H9 (cell line): Measurements from ENCODE around the gene SFMBT1. TPM values are rescaled to one million over a fixed set of nuclear protein-coding genes. Genes with fewer than 3 reads are reported as not detected.

Source experiments
- DNase-seq: peaks from one replicate; pipeline ENCODE4 v3.0.0-alpha.2; 2017
- H2AFZ ChIP-seq: one replicate; pipeline ENCODE4 v1.6.1; 2013; ENCODE audit warnings: mild to moderate bottlenecking, low read length, control low read depth, moderate library complexity
- H2AK5ac ChIP-seq: 2 replicates; pipeline ENCODE4 v1.6.1; 2013; ENCODE audit warnings: low read length, control low read depth, mixed read lengths; ENCODE audit not compliant: insufficient read length
- H2BK120ac ChIP-seq: one replicate; pipeline ENCODE4 v1.6.1; 2013; ENCODE audit warnings: low read depth, mild to moderate bottlenecking, low read length, control low read depth, inconsistent platforms; ENCODE audit not compliant: poor library complexity, severe bottlenecking
- H2BK12ac ChIP-seq: 2 replicates; pipeline ENCODE4 v1.6.1; 2013; ENCODE audit warnings: low read length, control low read depth, mixed read lengths, low read depth; ENCODE audit not compliant: insufficient read length
- H2BK15ac ChIP-seq: 2 replicates; pipeline ENCODE4 v1.6.1; 2013; ENCODE audit warnings: low read depth, low read length, control low read depth
- H2BK20ac ChIP-seq: one replicate; pipeline ENCODE4 v1.6.1; 2013; ENCODE audit warnings: low read depth, mild to moderate bottlenecking, low read length, control low read depth, inconsistent platforms; ENCODE audit not compliant: poor library complexity, severe bottlenecking
- H2BK5ac ChIP-seq: 2 replicates; pipeline ENCODE4 v1.6.1; 2013; ENCODE audit warnings: low read length, control low read depth, mixed read lengths; ENCODE audit not compliant: insufficient read length
- H3K14ac ChIP-seq: 2 replicates; pipeline ENCODE4 v1.6.1; 2013; ENCODE audit warnings: low read length, control low read depth; ENCODE audit not compliant: insufficient read depth
- H3K18ac ChIP-seq: 2 replicates; pipeline ENCODE4 v1.6.1; 2013; ENCODE audit warnings: low read depth, mild to moderate bottlenecking, mixed read lengths, low read length, control low read depth; ENCODE audit not compliant: insufficient read length
- H3K23ac ChIP-seq: 2 replicates; pipeline ENCODE4 v1.6.1; 2013; ENCODE audit warnings: low read length, control low read depth, mixed read lengths, low read depth; ENCODE audit not compliant: insufficient read length
- H3K23me2 ChIP-seq: 2 replicates; pipeline ENCODE4 v1.6.1; 2013; ENCODE audit warnings: low read depth, mild to moderate bottlenecking, mixed read lengths, low read length, control low read depth; ENCODE audit not compliant: insufficient read length, poor library complexity, severe bottlenecking
- H3K27ac ChIP-seq: 2 replicates; pipeline ENCODE4 v1.5.1; 2013; ENCODE audit warnings: low read length, control low read depth, mixed read lengths, low read depth; ENCODE audit not compliant: insufficient read length
- H3K27me3 ChIP-seq: 2 replicates; pipeline ENCODE4 v1.6.1; 2013; ENCODE audit warnings: low read length, control low read depth, inconsistent platforms; ENCODE audit not compliant: insufficient read depth
- H3K4ac ChIP-seq: 2 replicates; pipeline ENCODE4 v1.6.1; 2013; ENCODE audit warnings: low read depth, mild to moderate bottlenecking, control low read depth, inconsistent platforms, low read length, moderate library complexity
- H3K4me1 ChIP-seq: 2 replicates; pipeline ENCODE4 v1.6.1; 2013; ENCODE audit warnings: low read length, control low read depth, inconsistent platforms; ENCODE audit not compliant: insufficient read depth
- H3K4me2 ChIP-seq: 2 replicates; pipeline ENCODE4 v1.6.1; 2013; ENCODE audit warnings: low read length, control low read depth, mixed read lengths; ENCODE audit not compliant: insufficient read length, insufficient read depth
- H3K56ac ChIP-seq: 2 replicates; pipeline ENCODE4 v1.6.1; 2013; ENCODE audit warnings: low read depth, mild to moderate bottlenecking, mixed read lengths, low read length, control low read depth; ENCODE audit not compliant: insufficient read length
- H3K79me1 ChIP-seq: 2 replicates; pipeline ENCODE4 v1.6.1; 2013; ENCODE audit warnings: low read depth, mild to moderate bottlenecking, moderate library complexity, low read length, control low read depth, inconsistent platforms; ENCODE audit not compliant: insufficient read depth, poor library complexity, severe bottlenecking
- H3K79me2 ChIP-seq: 2 replicates; pipeline ENCODE4 v1.6.1; 2013; ENCODE audit warnings: low read length, control low read depth, inconsistent platforms; ENCODE audit not compliant: insufficient read depth
- H3K9ac ChIP-seq: 2 replicates; pipeline ENCODE4 v1.6.1; 2013; ENCODE audit warnings: low read length, control low read depth, mixed read lengths; ENCODE audit not compliant: insufficient read length; ENCODE audit errors: extremely low read depth
- H3K9me3 ChIP-seq: one replicate; pipeline ENCODE4 v1.6.1; 2013; ENCODE audit warnings: low read depth, low read length, inconsistent platforms; ENCODE audit not compliant: control insufficient read depth
- H3T11ph ChIP-seq: one replicate; pipeline ENCODE4 v1.6.1; 2013; ENCODE audit warnings: mild to moderate bottlenecking, low read length, control low read depth, inconsistent platforms
- H4K20me1 ChIP-seq: one replicate; pipeline ENCODE4 v1.6.1; 2013; ENCODE audit not compliant: control insufficient read depth, insufficient read length, insufficient read depth
- H4K5ac ChIP-seq: 2 replicates; pipeline ENCODE4 v1.6.1; 2013; ENCODE audit warnings: low read depth, mild to moderate bottlenecking, mixed read lengths, low read length, control low read depth; ENCODE audit not compliant: insufficient read length
- H4K8ac ChIP-seq: replicated peaks from 2 replicates; pipeline ENCODE4 v1.6.1; 2013; ENCODE audit warnings: low read length, control low read depth, mixed read lengths, low read depth; ENCODE audit not compliant: insufficient read length
- H4K91ac ChIP-seq: 2 replicates; pipeline ENCODE4 v1.6.1; 2013; ENCODE audit warnings: low read depth, mild to moderate bottlenecking, moderate library complexity, mixed read lengths, low read length, control low read depth; ENCODE audit not compliant: insufficient read length
- H3K27ac Mint-ChIP-seq, 3 experiments: 2 replicates in 2 of 3; 3 replicates in 1 of 3; pipeline ENCODE4 v1.8.0; 2020 to 2021; ENCODE audit warnings: mixed read lengths in 3 of 3, mild to moderate bottlenecking in 1 of 3, moderate library complexity in 1 of 3
- H3K27me3 Mint-ChIP-seq: 2 replicates; pipeline ENCODE4 v1.8.0; 2021; ENCODE audit warnings: low read depth, mild to moderate bottlenecking, moderate library complexity, mixed read lengths
- H3K36me3 Mint-ChIP-seq, 3 experiments: 2 replicates in 2 of 3; 3 replicates in 1 of 3; pipeline ENCODE4 v1.8.0; 2020 to 2021; ENCODE audit warnings: low read depth in 3 of 3, mixed read lengths in 3 of 3; ENCODE audit not compliant: insufficient read depth in 1 of 3
- H3K4me1 Mint-ChIP-seq, 2 experiments: 2 replicates each; pipeline ENCODE4 v1.8.0; 2020; ENCODE audit warnings: mixed read lengths in 2 of 2
- H3K4me3 Mint-ChIP-seq, 2 experiments: 2 replicates in 1 of 2; 3 replicates in 1 of 2; pipeline ENCODE4 v1.8.0; 2020 to 2021; ENCODE audit warnings: mild to moderate bottlenecking in 2 of 2, mixed read lengths in 2 of 2, moderate library complexity in 1 of 2
- H3K9me3 Mint-ChIP-seq, 2 experiments: 2 replicates in 1 of 2; 3 replicates in 1 of 2; pipeline ENCODE4 v1.8.0; 2020; ENCODE audit warnings: mild to moderate bottlenecking in 2 of 2, mixed read lengths in 2 of 2, moderate library complexity in 1 of 2
- CTCF ChIP-seq: fragments of 200-600 bp; sonication (generic); conservative IDR thresholded peaks from 3 replicates; pipeline ENCODE4 v1.8.0; 2021; ENCODE audit warnings: antibody characterized with exemption, mild to moderate bottlenecking
- total RNA-seq: library from RNA; stranded (reverse); gene quantifications from 2 replicates; pipeline ENCODE4 v1.2.1, GENCODE V29; 2021

SFMBT1 gene
- total RNA-seq, 1 experiment from 2014 or later = 15.3 TPM

GRCh38 chr3:52983828-52984227 is 62.0 kb downstream of the SFMBT1 start:
- no peak for DNase-seq
- Histone ChIP-seq H3K23ac (no peak overlapping the region), H4K20me1 (no peaks in the 10 kb centered on the region), H3K9me3 (no peaks in the 10 kb centered on the region), H3K27ac (no peak overlapping the region), H2BK12ac (no peak overlapping the region), H3K23me2 (no peaks in the 10 kb centered on the region), H3K14ac (no peak overlapping the region), H4K91ac (no peak overlapping the region), H3K27me3 (no peaks in the 10 kb centered on the region), H3K79me1 (no peaks in the 10 kb centered on the region), H3K4ac (no peak overlapping the region), H3K4me2 (no peak overlapping the region), H2BK120ac (no peak overlapping the region), H4K5ac (no peak overlapping the region), H2BK15ac (no peak overlapping the region), H3K56ac (no peak overlapping the region), H2BK20ac (no peak overlapping the region), H3K79me2 (no peaks in the 10 kb centered on the region), H2BK5ac (no peak overlapping the region), H3K9ac (no peak overlapping the region), H3K18ac (no peak overlapping the region), H4K8ac (no peak overlapping the region), H3K4me1 (no peaks in the 10 kb centered on the region), H3T11ph (no peak overlapping the region), H2AK5ac (no peak overlapping the region), H2AFZ (no peak overlapping the region)
- H3K27me3 Mint-ChIP-seq = no peaks in the 10 kb centered on the region
- peaks cover 3 to 4% of the 10 kb centered on the region in 2 experiments; a peak in 3 of 4 replicates for H3K4me1 Mint-ChIP-seq
- no peak overlapping the region for H3K4me3 Mint-ChIP-seq
- no peaks in the 10 kb centered on the region for H3K36me3 Mint-ChIP-seq
- TF ChIP-seq CTCF = no peak
- H3K27ac Mint-ChIP-seq = no peak overlapping the region
- no peaks in the 10 kb centered on the region for H3K9me3 Mint-ChIP-seq
